ACHN (cell line): Measurements from ENCODE around the gene CBR4.
A peak's percentile ranks its signal among the peaks of the same experiment; 100 is the strongest.
"Not testable (repeated sequence)": the region's sequence is repeated elsewhere in the genome, so short reads cannot be mapped to it uniquely, and the experiment has no call there.

Source experiments
- DNase-seq: peaks from one replicate; pipeline ENCODE4 v3.0.0-alpha.2; 2015
- in situ Hi-C: cut with HindIII; loops from 2 replicates; pipeline ENCODE4 v1.10.0; 2017; ENCODE audit warnings: low sequenced_read_pairs, low pct_ligation_motif_present, low pct_unique_long_range_greater_than_20kb

Gene CBR4

DNA sequence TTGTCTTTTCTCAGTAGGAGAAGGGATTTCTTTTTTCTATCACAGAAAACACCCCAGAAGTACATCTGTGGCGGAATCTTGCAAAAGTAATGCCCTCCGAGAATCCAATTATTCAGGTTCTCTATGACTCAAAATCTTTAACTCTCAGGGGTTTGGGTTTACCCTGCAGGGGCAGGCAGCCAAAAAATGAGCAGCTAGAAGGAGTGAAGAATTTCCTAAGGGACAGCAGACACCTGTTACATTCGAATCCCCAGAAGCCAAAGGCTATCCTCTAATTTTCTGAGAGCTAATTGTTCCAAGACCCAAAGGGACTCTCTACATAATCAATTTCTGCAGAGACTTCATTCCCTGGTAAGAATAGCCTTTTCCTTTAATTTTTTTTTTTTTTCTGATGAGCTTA, 27.5 kb upstream of the CBR4 start:
- in situ Hi-C loops: no loop called here
- no peak for DNase-seq

DNA sequence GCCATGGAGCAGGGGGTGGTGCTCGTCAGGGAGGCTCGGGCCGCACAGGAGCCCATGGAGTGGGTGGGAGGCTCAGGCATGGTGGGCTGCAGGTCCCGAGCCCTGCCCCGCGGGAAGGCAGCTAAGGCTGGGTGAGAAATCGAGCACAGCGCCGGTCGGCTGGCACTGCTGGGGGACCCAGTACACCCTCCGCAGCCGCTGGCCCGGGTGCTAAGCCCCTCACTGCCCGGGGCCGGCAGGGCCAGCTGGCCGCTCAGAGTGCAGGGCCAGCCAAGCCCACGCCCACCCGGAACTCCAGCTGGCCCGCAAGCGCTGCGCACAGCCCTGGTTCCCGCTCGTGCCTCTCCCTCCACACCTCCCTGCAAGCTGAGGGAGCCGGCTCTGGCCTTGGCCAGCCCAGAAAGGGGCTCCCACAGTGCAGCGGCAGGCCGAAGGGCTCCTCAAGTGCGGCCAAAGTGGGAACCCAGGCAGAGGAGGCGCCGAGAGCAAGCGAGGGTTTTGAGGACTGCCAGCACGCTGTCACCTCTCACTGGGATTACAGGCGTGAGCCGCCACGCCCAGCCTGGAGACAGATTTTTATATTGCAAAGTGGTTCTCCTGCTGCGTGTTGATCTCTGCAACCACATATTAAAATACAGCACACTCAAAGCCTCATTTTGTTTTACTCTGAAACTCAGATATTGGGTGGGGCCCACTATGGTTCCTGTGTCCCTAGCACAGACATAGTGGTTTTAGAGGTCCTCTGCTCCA, 26.0 kb upstream of the CBR4 start:
- DNase-seq, in situ Hi-C loops: not testable (repeated sequence)

DNA sequence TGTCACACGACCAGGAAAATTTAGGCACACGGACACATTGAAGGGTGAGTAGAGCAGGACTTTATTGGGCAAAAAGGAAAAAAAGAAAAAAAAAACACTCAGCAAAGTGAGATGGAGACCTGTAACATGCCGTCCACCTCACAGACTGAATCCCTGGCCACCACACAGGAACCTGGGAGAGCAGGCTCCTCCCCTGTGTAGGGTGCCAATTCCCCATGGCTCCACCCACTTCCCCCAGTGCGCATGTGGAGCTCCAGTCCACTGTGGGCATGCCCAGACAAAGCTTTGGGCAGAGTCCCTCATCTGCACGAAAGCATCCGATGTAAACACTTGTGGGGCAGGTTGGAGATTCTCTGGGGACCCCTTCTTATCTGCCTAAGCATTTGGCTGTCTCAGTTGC, 23.6 kb upstream of the CBR4 start:
- in situ Hi-C loops: no loop called here
- no peak for DNase-seq

DNA sequence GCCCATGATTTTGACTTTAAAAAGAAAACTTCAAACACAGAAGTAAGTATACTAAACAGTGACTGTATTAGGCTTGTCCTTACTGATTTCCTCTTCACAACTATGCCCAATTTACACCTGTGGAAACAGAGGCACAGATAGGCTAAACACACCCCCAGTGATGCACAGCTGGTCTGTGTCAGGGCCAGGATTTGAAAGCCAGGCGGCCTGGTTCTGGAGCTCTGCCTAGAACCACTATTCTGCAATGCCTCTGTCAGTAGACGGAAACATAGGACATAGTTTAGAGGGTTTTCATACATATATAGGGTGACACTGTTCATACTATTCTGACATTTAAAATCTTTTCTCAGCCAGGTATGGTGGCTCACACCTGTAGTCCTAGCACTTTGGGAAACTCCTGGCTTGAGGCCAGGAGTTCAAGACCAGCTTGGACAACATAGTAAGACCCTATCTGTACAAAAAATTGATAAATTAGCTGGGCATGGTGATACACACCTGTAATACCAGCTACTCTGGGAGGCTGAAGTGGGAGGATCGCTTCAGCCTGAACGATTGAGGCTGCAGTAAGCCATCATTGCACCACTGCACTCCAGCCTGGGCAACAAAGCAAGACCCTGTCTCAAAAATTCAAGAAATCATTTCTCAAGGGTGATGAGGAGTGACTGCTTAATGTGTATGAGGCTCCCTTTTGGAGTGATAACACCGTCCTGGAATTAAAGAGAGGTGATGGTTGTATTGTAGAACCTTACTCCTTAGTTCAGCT, 23.0 kb upstream of the CBR4 start:
- in situ Hi-C loops: no loop called here
- DNase-seq: no peak

DNA sequence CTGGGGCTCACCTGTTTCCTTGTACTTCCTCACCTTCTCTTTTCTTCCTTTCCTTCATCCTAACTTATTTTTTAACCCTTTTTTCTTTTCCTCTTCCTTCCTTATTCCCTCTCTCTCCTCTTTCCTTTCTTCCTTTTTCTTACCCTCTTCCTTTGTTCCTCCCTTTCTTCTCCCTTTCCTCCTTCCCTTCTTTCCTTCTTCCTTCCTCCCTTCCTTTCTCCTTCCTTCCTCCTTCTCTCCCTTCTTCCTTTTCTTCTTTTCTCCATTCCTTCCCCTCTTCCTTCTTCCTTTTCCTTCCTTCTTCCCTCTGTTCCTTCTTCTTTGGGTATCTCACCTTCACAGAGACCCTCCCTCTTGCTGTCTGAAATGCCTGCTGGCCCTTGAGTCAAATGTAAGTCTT, 22.1 kb upstream of the CBR4 start:
- in situ Hi-C loops: no loop called here
- DNase-seq: no peak

DNA sequence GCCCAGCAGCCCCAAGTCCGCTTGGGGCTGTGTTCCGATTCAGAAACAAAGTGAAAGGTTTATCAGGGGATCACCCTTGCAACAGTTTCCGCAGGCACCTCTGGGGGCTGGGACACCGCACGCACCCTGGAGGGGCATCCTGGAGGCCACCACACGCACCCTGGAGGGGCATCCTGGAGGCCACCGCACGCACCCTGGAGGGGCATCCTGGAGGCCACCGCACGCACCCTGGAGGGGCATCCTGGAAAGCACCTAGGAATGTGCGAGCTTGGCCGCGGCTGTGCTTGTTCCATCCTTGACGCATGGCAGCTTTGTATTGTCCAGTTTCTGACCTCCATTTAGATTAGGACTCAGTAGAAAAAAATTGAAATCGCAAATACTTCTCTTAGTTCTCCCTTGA, 21.3 kb upstream of the CBR4 start:
- in situ Hi-C loops: no loop called here
- DNase-seq: no peak

DNA sequence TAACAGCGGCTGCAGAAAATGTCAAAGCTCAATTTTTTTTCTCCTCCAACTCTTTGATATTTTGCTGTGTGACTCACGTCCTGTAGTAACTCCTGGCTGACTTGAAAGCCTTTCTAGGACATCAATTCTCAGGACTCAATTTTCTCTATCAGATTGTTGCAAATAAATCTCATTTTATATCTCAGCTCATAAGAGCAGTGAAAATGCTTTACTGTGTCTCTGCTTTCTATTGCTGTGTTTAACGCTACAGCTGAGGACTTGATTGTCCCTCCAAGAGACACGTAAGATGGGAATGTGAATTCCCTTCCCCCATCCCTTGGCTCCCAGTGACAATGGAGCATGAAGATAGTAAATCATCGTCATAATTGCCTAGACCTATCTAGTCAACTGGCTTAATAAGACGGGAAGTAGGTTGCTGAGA, 20.5 kb upstream of the CBR4 start:
- DNase-seq: no peak
- in situ Hi-C loops: no loop called here

DNA sequence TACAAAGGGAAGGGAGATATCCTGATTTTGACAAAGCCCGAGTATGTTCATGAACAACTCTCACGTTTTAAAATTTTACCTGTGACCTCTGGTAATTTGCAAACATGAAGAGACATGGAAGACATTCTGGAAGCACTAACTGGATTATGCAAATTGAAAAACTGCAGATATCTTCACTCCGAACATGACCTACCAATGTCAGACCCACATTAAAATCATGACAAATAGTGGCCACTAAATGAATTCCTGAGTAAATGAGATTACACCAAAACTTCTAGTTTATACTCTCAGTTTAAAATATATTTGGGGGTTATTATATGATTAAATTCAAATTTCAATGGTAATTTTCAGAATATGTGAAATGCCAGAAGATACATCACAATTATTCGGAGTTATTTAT, 19.9 kb upstream of the CBR4 start:
- no peak for DNase-seq
- in situ Hi-C loops: no loop called here

DNA sequence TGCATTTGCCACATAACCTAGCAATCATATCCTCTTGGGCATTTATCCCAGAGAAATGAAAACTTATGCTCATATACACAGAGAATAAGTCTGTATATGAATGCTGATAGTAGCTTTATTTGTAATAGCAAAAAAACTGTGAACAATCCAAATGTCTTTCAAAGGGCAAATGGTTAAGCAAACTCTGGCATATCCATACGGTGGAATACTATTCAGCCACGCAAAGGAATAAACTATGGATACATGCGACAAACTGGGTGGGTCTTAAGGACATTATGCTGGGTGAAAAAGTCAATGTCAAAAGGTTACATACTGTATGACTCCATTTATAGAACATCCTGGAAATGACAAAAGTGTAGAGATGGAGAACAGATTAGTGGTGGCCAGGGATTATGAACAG, 17.6 kb upstream of the CBR4 start:
- in situ Hi-C loops: no loop called here
- no peak for DNase-seq

DNA sequence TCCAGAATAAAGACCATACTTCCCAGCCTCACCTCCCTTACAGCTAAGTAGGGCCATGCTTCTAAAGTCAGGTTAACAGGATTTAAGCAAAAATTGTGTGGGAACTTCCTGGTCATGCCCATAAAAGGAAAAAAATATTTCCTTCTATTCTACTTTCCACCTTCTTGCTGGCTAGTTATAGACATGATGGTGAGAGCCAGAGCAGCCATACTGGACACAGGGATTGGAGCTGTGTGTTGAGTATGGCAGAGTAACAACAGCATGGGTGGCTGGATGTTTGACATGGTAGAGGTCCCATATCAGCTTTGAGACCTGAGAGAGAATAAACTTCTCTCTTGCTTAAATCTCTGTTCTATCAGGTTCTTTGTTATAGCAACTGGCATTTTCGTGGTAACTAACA, 15.1 kb upstream of the CBR4 start:
- no peak for DNase-seq
- in situ Hi-C loops: no loop called here

DNA sequence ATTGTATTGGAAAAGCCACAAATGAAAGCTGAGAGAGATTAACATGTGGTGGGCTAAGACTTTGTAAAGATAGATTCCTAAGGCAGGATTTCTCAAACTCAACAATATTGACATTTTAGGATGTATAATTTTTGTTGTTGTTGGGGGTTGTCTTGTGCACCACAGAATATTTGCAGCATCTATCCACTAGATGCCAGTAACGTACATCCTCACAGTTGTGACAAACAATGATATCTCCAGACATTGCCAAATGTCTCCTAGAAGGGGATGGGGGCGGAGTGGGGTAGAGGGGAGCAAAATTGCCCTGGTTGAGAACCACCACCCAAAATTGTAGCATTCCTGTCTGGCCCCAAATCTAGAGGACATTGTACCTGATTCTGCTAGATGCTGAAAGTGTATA, 14.7 kb upstream of the CBR4 start:
- peak; percentile 39 for DNase-seq
- in situ Hi-C loops: no loop called here

DNA sequence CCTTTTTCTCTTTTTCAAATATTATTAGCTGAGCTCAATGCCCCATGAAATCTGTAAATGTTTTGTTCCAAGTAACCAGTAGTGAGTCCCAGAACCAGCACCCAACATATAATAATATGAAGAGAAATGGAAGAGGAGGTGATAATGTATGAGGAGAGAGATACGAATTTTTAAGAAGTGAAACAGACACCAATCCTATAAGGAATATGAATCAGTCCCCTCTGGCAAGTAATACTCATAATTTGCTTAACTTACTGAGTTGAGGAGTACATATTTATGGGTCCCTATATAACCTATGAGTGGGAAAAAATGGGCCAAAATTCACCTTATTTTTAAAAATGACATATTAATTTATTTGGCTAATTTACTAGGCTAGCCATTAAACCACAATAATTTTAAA, 8.4 kb upstream of the CBR4 start:
- no peak for DNase-seq
- in situ Hi-C loops: no loop called here

DNA sequence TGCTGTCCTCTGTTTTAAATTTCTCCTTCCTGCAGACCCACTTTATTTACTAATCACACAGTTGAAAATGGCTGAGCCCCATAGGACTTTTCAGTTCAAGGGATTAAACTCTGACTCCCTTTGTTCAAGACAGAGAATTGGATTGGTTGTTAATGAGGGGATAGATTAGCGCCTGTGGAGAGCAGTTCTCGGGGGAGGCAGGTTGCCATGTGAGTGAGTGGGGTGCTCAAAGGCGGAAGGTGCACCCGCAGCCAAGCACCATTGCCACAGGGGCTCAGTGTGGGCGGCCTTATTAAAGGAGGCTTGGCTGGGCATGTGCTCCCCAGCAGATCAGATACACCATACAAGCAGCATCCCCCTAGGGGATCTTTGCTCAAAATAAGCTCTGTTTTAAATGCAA, 7.9 kb upstream of the CBR4 start:
- no peak for DNase-seq
- in situ Hi-C loops: no loop called here

DNA sequence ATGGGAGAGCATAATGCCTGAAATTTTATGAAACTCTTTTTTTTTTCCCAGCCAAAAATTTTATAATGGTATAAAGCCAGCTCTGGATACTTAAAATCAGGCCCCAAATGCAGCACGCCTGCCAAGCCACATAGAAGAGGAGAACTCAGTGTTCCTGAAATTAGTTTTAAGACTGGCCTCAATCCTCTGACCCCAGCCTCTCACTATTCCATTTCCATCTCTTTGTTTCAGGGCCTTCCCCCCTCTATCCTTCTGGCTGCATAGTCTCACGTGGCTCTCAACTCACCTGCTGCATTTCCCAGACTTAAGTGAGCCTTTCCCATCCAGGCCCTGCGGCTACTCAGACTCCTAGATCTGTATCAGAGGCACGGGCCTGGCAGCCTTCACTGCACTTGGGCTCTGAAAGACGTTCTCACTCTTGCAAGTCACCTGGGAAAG, 5.2 kb upstream of the CBR4 start:
- in situ Hi-C loops: no loop called here
- DNase-seq: no peak

DNA sequence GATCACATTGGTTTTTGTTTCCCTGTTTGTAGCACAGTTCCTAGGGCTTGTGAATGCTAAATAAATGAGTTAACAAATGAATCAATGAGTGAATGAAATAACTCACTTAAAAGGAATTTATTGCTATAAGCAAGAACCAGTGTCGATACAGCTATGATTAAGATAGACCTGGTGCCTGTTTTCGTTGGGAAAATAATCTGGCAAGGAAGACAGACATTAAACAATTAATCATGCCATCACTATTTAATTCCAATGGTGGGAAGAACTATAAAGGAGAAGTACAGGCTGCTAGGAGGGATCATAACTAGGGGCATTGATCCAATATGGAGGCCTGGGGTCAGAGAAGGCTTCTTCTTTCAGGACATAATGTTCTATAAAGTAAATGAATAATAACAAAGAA, 4.5 kb upstream of the CBR4 start:
- in situ Hi-C loops: no loop called here
- DNase-seq: no peak

DNA sequence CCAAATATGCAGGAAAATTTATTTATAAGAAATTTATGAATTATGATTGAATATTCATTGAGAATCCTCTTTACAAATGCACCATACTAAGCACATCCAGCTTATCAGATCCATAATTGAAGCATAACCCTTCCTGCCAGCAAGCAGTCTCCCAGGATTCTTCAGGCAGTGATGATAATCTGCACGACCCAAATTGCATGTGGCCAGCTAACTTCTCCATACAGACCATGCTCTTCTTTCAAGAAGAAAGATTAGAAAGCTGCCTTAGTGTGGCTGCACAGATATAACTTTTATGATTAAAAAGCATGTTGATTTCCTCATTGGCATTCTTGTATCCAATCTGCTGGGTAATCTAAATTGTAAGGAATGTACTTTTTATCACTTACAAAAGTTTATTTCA, 3.3 kb upstream of the CBR4 start:
- DNase-seq: no peak
- in situ Hi-C loops: no loop called here

DNA sequence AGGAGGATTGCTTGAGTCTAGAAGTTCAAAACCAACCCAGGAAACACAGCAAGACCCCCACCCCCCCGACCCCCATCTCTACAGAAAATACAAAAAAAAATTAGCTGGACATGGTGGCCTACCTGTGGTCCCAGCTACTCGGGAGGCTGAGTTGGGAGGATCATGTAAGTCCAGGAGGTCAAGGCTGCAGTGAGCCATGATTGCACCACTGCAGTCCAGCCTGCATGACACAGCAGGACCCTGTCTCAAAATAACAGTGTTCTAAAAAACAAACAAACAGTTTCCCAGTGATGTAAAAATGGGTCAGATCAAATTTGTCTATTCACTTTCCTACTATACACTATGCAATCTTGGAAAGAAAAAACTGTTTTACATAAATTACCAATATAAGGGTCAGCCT, 2.0 kb upstream of the CBR4 start:
- DNase-seq: no peak
- in situ Hi-C loops: no loop called here

DNA sequence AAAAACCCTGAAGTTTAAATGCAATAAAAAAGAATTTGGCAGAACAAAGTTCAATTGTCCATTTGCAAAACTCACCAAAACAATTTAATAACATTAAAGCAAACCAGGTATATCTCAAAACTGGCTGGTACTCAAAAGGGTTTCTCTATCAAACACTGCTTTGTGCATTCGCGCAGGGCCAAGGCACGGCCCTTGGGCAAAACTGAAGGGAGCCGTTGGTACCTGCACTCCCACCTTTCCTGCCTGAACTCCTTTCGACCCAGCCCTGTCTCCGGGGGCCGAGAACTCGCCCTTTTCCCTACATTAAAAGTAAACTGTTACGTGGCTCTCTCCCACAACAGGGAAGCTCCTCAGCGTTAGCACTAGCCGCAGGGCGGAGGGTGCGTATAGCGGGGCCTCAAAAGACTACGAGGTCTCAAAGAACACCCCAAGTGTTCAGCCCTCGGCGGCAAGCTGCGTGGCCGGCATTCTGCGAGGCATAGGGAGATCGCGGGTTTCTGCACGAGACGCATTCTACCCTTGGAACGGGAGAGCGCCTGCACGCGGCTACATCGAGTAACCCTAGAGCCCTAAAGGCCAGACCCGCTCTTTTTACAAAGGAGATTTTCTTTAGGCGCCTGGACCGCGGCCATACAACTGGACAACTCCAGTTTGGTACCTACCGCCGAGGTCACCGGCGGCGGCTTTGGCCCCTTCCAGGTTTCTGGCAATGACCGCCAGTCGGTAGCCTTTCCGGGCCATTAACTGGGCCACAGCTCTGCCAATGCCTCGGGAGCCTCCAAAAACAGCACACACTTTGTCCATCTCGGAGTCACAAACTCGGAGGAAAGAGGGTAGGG, 550 bp downstream of the CBR4 start:
- in situ Hi-C loops: no loop called here
- peak; percentile 66 for DNase-seq

DNA sequence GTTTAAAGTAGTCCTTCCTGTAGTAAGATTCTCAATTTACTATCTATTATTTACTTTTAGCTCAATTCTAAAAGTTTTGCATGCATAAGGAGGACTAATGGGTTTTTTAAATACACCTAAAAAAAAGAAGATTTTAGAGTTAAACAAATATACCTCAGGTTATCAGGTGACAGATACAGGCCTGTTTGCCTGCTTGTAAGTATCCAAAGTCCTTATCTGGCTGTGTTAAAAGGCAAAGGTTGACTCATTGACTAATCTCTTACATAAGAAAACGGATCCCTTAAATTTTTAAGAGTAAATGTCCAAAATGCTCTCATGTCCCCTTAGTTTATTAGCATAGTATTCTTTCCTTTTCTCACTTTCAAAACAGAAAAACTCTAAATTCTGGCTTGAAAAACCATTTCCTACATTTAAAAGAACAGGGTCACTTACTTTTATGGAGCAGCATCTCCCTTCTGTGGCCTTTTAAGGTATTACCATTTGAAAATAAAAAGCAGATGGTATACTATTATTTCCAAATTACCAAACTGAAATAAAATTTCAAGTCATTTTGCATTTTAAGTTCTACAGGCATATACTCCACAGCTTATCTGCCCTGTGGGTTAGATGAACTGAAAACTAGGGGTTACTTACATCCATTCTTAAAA, 4.5 kb downstream of the CBR4 start:
- in situ Hi-C loops: no loop called here

More for the DNA sequence above, 4.5 kb downstream of the CBR4 start:
- peak; percentile 13 for DNase-seq
